K562 (cell line): ENCODE results near the gene CPNE2. TPM values are rescaled to one million over a fixed set of nuclear protein-coding genes. Genes with fewer than 3 reads are reported as not detected.

Experiments
- ATAC-seq: fragments of 200-7000 bp; cut with Tn5 transposase; 3 replicates; pipeline ENCODE4 v1.9.1; 2020; ENCODE audit warnings: moderate library complexity
- BruUV-seq: library from RNA; stranded (reverse); fragments of 400-500 nt; replicated peaks from 2 replicates; lab custom pipeline; 2021; lab: Mats Ljungman, UMichigan
- CTCF ChIA-PET: fragments of 300-600 bp; formaldehyde crosslinking; extraction: SDS; loops from one replicate; lab custom pipeline; 2021; ENCODE audit warnings: low intra/inter-chr PET ratio; lab: Yijun Ruan, JAX
- POLR2A ChIA-PET: fragments of 300-600, 350-650 bp; sonication (Branson Sonifier 250); formaldehyde crosslinking; extraction: SDS; loops from one replicate; lab custom pipeline; 2021; ENCODE audit warnings: antibody characterized with exemption, inconsistent platforms; lab: Yijun Ruan, JAX
- DNase-seq, 4 experiments: peaks; one replicate each; pipeline versions ENCODE4 v3.0.0 to v3.0.0-alpha.2; 2011 to 2018; ENCODE audit warnings: low spot score in 3 of 4, mixed read lengths in 3 of 4; ENCODE audit errors: extremely low read depth in 1 of 4
- FAIRE-seq: peaks from 2 replicates; lab custom pipeline; 2011; peaks lifted over from hg19 to GRCh38; lab: Jason Lieb, UNC
- H2AFZ ChIP-seq: 2 replicates; pipeline ENCODE4 v1.6.0; 2011; ENCODE audit warnings: low read depth, low read length, control low read depth, inconsistent platforms
- H3K27ac ChIP-seq: fragments of 200-600 bp; 3 replicates; pipeline ENCODE4 v1.8.0; 2011; ENCODE audit warnings: low read depth, mild to moderate bottlenecking, control low read depth, inconsistent platforms, low read length, moderate library complexity, mixed read lengths; ENCODE audit errors: extremely low read depth
- H3K27me3 ChIP-seq, 2 experiments: fragments of 300-600 bp in 1 of 2; 2 replicates in 1 of 2; 3 replicates in 1 of 2; pipeline versions ENCODE4 v1.6.0 to v1.8.0; 2011; ENCODE audit warnings: inconsistent platforms in 2 of 2, low read length in 2 of 2, mild to moderate bottlenecking in 1 of 2, mixed read lengths in 1 of 2, moderate library complexity in 1 of 2; ENCODE audit not compliant: control insufficient read depth in 2 of 2, insufficient read depth in 2 of 2
- H3K36me3 ChIP-seq: fragments of 300-600 bp; 3 replicates; pipeline ENCODE4 v1.8.0; 2011; ENCODE audit warnings: mild to moderate bottlenecking, low read length, inconsistent platforms; ENCODE audit not compliant: control insufficient read depth, insufficient read depth
- H3K4me1 ChIP-seq, 2 experiments: fragments of 200-600 bp in 1 of 2; replicated peaks in 1 of 2; 2 replicates in 1 of 2; 3 replicates in 1 of 2; pipeline versions ENCODE4 v1.5.1 to v1.8.0; 2011; ENCODE audit warnings: inconsistent platforms in 2 of 2, low read length in 2 of 2, mild to moderate bottlenecking in 1 of 2, mixed read lengths in 1 of 2, moderate library complexity in 1 of 2; ENCODE audit not compliant: control insufficient read depth in 2 of 2, insufficient read depth in 2 of 2
- H3K4me2 ChIP-seq: 2 replicates; pipeline ENCODE4 v1.6.1; 2011; ENCODE audit warnings: low read length, control low read depth, inconsistent platforms, mixed read lengths; ENCODE audit not compliant: insufficient read depth
- H3K4me3 ChIP-seq: fragments of 200-600 bp; sonication (generic), shearing (Covaris generic); 2 replicates; pipeline ENCODE4 v1.5.1; 2016; ENCODE audit warnings: control low read depth, inconsistent platforms
- H3K79me2 ChIP-seq: fragments of 200-600 bp; 3 replicates; pipeline ENCODE4 v1.8.0; 2011; ENCODE audit warnings: low read length, inconsistent platforms; ENCODE audit not compliant: control insufficient read depth, insufficient read depth
- H3K9ac ChIP-seq, 2 experiments: 2 replicates each; pipeline versions ENCODE4 v1.6.0 to v1.6.1; 2011; ENCODE audit warnings: low read depth in 2 of 2, low read length in 2 of 2, control low read depth in 1 of 2, inconsistent platforms in 1 of 2, mild to moderate bottlenecking in 1 of 2, mixed read lengths in 1 of 2; ENCODE audit not compliant: insufficient read depth in 1 of 2
- H3K9me1 ChIP-seq: one replicate; pipeline ENCODE4 v1.6.0; 2011; ENCODE audit warnings: inconsistent platforms, mild to moderate bottlenecking, low read length, moderate library complexity; ENCODE audit not compliant: control insufficient read depth, insufficient read depth
- H3K9me3 ChIP-seq: replicated peaks from 2 replicates; pipeline ENCODE4 v1.5.1; 2011; ENCODE audit warnings: low read depth, low read length, inconsistent platforms; ENCODE audit not compliant: control insufficient read depth, insufficient read depth
- H4K20me1 ChIP-seq: replicated peaks from 2 replicates; pipeline ENCODE4 v1.6.1; 2011; ENCODE audit warnings: low read length, inconsistent platforms, mixed read lengths; ENCODE audit not compliant: control insufficient read depth, insufficient read depth
- ARID1B ChIP-seq: fragments of 450-650 bp; IDR thresholded peaks from 2 replicates; pipeline ENCODE4 v1.6.1; 2016; ENCODE audit warnings: antibody characterized with exemption, mild to moderate bottlenecking, inconsistent platforms
- CBFA2T2 ChIP-seq: fragments of 450-650 bp; conservative IDR thresholded peaks from 2 replicates; pipeline ENCODE4 v1.6.1; 2017; ENCODE audit warnings: mild to moderate bottlenecking
- CBFA2T3 ChIP-seq: fragments of 450-650 bp; IDR thresholded peaks from 2 replicates; pipeline ENCODE4 v1.6.1; 2017
- EGR1 ChIP-seq: fragments of 450-650 bp; conservative IDR thresholded peaks from 2 replicates; pipeline ENCODE4 v1.6.1; 2017; ENCODE audit warnings: mild to moderate bottlenecking
- EP300 ChIP-seq: IDR thresholded peaks from 2 replicates; pipeline ENCODE4 v1.6.1; 2012; ENCODE audit warnings: low read length, improper control_type of control experiment
- EP400 ChIP-seq: fragments of 450-650 bp; IDR thresholded peaks from 2 replicates; pipeline ENCODE4 v1.6.1; 2017; ENCODE audit warnings: antibody characterized with exemption, mild to moderate bottlenecking, moderate library complexity
- POLR2AphosphoS5 ChIP-seq: IDR thresholded peaks from 2 replicates; pipeline ENCODE4 v1.6.1; 2011; ENCODE audit warnings: mild to moderate bottlenecking, low read depth, low read length, moderate library complexity; ENCODE audit not compliant: control insufficient read depth, insufficient read depth
- SAP30 ChIP-seq: fragments of 200-600 bp; sonication (generic); IDR thresholded peaks from 2 replicates; pipeline ENCODE4 v1.6.1; 2012; ENCODE audit warnings: borderline replicate concordance, low read depth, mild to moderate bottlenecking, moderate library complexity, low read length, control low read depth, inconsistent platforms; ENCODE audit not compliant: insufficient read depth, poor library complexity, severe bottlenecking
- SMC3 ChIP-seq: conservative IDR thresholded peaks from 2 replicates; pipeline ENCODE4 v1.6.1; 2011; ENCODE audit warnings: low read depth, low read length, improper control_type of control experiment; ENCODE audit not compliant: insufficient read depth
- TAL1 ChIP-seq: fragments of 450-650 bp; IDR thresholded peaks from 2 replicates; pipeline ENCODE4 v1.6.1; 2016; ENCODE audit warnings: mild to moderate bottlenecking
- TCF3 ChIP-seq: sonication (generic); formaldehyde crosslinking; IDR thresholded peaks from 2 replicates; pipeline ENCODE4 v1.4.0; 2020; ENCODE audit warnings: mild to moderate bottlenecking, missing genetic modification reagents
- TEAD4 ChIP-seq, 2 experiments: sonication (generic) in 1 of 2; formaldehyde crosslinking in 1 of 2; IDR thresholded peaks; 2 replicates each; pipeline versions ENCODE4 v1.6.1 to v1.8.0; 2012 to 2022; ENCODE audit warnings: borderline replicate concordance in 1 of 2, inconsistent platforms in 1 of 2, low read length in 1 of 2, mild to moderate bottlenecking in 1 of 2, missing genetic modification reagents in 1 of 2
- VEZF1 ChIP-seq: fragments of 200-800 bp; sonication (Bioruptor generic); IDR thresholded peaks from 2 replicates; pipeline ENCODE4 v1.6.1; 2017; ENCODE audit warnings: missing genetic modification characterization, missing compliant biosample characterization
- ZBTB7A ChIP-seq: IDR thresholded peaks from 2 replicates; pipeline ENCODE4 v1.6.1; 2011; ENCODE audit warnings: low read depth, mild to moderate bottlenecking, low read length, moderate library complexity, borderline replicate concordance; ENCODE audit not compliant: control insufficient read depth
- ZNF408 ChIP-seq: fragments of 250-450 bp; sonication (Bioruptor Pico); IDR thresholded peaks from 2 replicates; pipeline ENCODE4 v1.4.0; 2020; ENCODE audit warnings: low read depth, mild to moderate bottlenecking, moderate library complexity
- ZNF740 ChIP-seq, 3 experiments: fragments of 200-800 bp in 1 of 3; sonication (Bioruptor generic) in 1 of 3; sonication (generic) in 1 of 3; formaldehyde crosslinking in 1 of 3; IDR thresholded peaks; 2 replicates each; pipeline versions ENCODE4 v1.6.1 to v1.8.0; 2016 to 2022; ENCODE audit warnings: mild to moderate bottlenecking in 2 of 3, missing compliant biosample characterization in 2 of 3, missing genetic modification characterization in 2 of 3, missing genetic modification reagents in 1 of 3
- WGBS: fragments of 100-300 bp; shearing (Covaris generic); methylation state at CpG from one replicate; pipeline ENCODE4 v1.1.6; 2016; ENCODE audit warnings: low coverage, mixed read lengths; ENCODE audit not compliant: insufficient coverage; ENCODE audit errors: missing lambda C conversion rate; 5-methylcytosine and 5-hydroxymethylcytosine counted together
- in situ Hi-C: fragments of 300-500 bp; cut with MboI; formaldehyde crosslinking; loops from 4 replicates; pipeline ENCODE4 v1.15.0; 2018; ENCODE audit warnings: inconsistent platforms, mixed read lengths
- intact Hi-C: fragments of 100-400 bp; cut with micrococcal nuclease; formaldehyde crosslinking; loops from 2 replicates; pipeline ENCODE4 v1.14.2; 2022
- polyA plus RNA-seq, 8 experiments: library from polyadenylated mRNA; depleted of rRNA in 4 of 8; stranded (reverse) in 5 of 8; unstranded in 3 of 8; fragments of >200 nt; fragmentation: Nextera tagmentation in 2 of 8; fragmentation: Illumina TruSeq in 1 of 8; extraction: Ambion mirVana in 2 of 8; extraction: Trizol in 1 of 8; gene quantifications; 2 replicates each; pipeline versions ENCODE4 v1.2.1 to v1.2.3, GENCODE V29; 2011 to 2014; ENCODE audit warnings: inconsistent platforms in 1 of 8, missing spikeins in 1 of 8
- total RNA-seq, 7 experiments: library from RNA; depleted of rRNA in 6 of 7; stranded (reverse); fragments of >200 nt in 6 of 7; fragmentation: Illumina TruSeq in 2 of 7; extraction: Trizol in 2 of 7; gene quantifications; 2 replicates each; pipeline versions ENCODE4 v1.2.1 to v1.2.3, GENCODE V29; 2011 to 2021; ENCODE audit warnings: low replicate concordance in 1 of 7

Gene CPNE2
- total and polyA plus RNA-seq, 9 of the 15 experiments (the other 6 are each of a cell fraction or from before 2014, with no cell fraction given) = 3.0 to 13.9 (median 8.6) TPM

DNA sequence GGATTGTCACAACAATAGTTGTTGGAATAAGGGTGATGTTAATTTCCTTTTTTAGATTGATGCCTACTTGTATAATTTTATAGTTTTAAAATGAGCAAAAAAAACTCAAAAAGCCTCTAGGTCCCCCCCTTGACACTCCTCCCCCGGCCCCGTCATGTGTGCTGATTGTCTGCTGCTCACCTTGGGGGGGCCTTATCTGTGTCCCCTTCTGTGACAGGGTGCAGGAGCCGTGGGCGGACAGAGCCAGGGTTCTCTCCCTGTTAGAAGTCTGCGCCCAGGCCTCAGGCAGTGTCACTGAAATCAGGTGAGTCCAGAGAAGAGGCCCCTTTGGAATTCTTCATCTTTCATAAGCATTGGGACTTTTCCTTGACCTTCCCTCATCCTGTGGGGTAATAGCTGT, 27.4 kb upstream of the CPNE2 start:
- H3K4me2 ChIP-seq = no peak overlapping the region
- peaks cover 2% of the 10 kb centered on the region for H3K9me1 ChIP-seq
- H3K79me2 ChIP-seq = no peaks in the 10 kb centered on the region
- CTCF ChIA-PET = no interaction called here
- no peaks in the 10 kb centered on the region for H3K36me3 ChIP-seq
- H3K9ac ChIP-seq = peak overlapping the region in 1 of 2 experiments; percentile 50; a peak in 1 of 4 replicates
- no peaks in the 10 kb centered on the region; the same call in 1 of the 2 replicates for H4K20me1 ChIP-seq
- no peak overlapping the region for H3K27ac ChIP-seq
- peak; percentile 70 for TF ChIP-seq CBFA2T2
- peak; percentile 44; the same call in 1 of the 2 replicates for TF ChIP-seq TAL1
- TF ChIP-seq SMC3 = no peak
- peak; percentile 10; the same call in 1 of the 2 replicates for TF ChIP-seq EP300
- peak; percentile 27; the same call in 1 of the 2 replicates for TF ChIP-seq ZBTB7A
- TF ChIP-seq TCF3 (CRISPR knock-in tag) = peak; percentile 57
- peak; percentile 83 for TF ChIP-seq CBFA2T3
- no peak for TF ChIP-seq ZNF740 (CRISPR knock-in tag; IDR thresholded peaks at IDR 0.05)
- TF ChIP-seq ZNF740 (tag; IDR thresholded peaks at IDR 0.05) = peak in 1 of 2 experiments; percentile 46; a peak in 1 of 4 replicates
- TF ChIP-seq POLR2AphosphoS5 = peak; percentile 52; the same call in 1 of the 2 replicates
- TF ChIP-seq TEAD4 (IDR thresholded peaks at IDR 0.05; ENCODE audit: low read length) = peak; percentile 19; the same call in 1 of the 2 replicates
- TF ChIP-seq TEAD4 (CRISPR knock-in tag; IDR thresholded peaks at IDR 0.05; ENCODE audit: borderline replicate concordance) = no peak
- peak; percentile 60 for TF ChIP-seq VEZF1 (CRISPR knock-in tag)
- no peak for TF ChIP-seq ZNF408
- TF ChIP-seq EGR1 = peak; percentile 94
- no peak for TF ChIP-seq SAP30
- TF ChIP-seq ARID1B = peak; percentile 59
- TF ChIP-seq EP400 = 0 out of 2 replicates have a peak, but pooled peaks have one; percentile 3
- TF ChIP-seq, all 486 proteins: peak for 13
- 5% methylated on average over 5 of the region's 5 CpGs for WGBS
- POLR2A ChIA-PET = interaction anchor here (0.7 kb wide), 1 partner anchor 71 kb away, joined by 4 read pairs; no protein-coding TSS in a partner anchor
- intact Hi-C loops (no loop called here), in situ Hi-C loops (no loop called here)
- H3K4me1 ChIP-seq = peaks cover 29 to 35% of the 10 kb centered on the region in 2 experiments
- no peak overlapping the region for H2AFZ ChIP-seq
- no peaks in the 10 kb centered on the region for H3K9me3 ChIP-seq
- no peak for FAIRE-seq
- 0 out of 3 replicates have a peak, but pooled peaks have one; percentile 4 for ATAC-seq
- no TSS peak for BruUV-seq
- H3K4me3 ChIP-seq = no peak overlapping the region
- H3K27me3 ChIP-seq = no peaks in the 10 kb centered on the region
- peak; percentile 74 to 80 (median 77) for DNase-seq
